HG03280 (cell line): ENCODE measurements around the gene SERF1A.
"Not testable (repeated sequence)": the region's sequence is repeated elsewhere in the genome, so short reads cannot be mapped to it uniquely, and the experiment has no call there.

Source experiments
- ATAC-seq: cut with Tn5 transposase; IDR thresholded peaks from one replicate; pipeline ENCODE4 v1.9.1; 2021; ENCODE audit warnings: mild to moderate bottlenecking, moderate library complexity; ENCODE audit not compliant: unreplicated experiment

Gene SERF1A

DNA sequence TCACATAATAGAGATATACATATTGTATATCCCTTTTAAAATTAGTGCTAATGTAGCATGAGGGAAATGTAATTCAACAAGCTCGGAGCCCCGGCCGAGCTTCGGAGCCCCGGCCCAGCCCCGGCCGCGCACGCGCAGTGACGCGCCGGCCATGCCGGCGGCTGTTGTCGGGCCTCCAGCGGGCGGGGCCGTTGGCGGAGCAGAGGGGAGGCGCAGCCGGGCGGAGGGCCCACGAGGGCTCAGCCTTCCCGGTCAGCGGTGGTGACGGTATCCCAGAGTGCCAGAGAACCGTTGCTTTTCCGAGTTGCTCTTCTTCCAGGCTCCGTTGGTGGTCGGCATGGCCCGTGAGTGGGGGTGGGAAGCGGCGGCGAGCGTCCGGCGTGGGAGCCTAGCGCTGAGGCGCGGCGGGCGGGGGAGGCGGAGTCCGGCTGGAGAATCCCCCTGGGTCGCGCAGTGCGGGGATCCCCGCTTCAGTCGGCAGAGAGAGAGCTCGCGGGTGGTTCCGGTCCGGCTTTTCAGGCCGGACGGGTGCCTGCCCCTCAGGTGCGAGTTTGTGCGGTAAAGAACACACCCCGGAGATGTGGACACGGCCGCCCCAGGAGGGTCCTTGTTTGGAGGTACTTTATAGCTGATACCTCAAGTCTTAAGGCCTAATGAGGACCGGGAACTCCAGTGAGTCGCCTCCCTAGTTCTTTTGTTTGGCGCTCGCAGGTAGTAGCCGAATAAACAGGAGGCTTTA, at the start of gene SERF1A:
Gene SERF1A (plus strand): TSS at position 137 of the 739 bp plus-strand sequence. CDS start 201 bp downstream, at position 338.
- peak; percentile 91 for ATAC-seq

DNA sequence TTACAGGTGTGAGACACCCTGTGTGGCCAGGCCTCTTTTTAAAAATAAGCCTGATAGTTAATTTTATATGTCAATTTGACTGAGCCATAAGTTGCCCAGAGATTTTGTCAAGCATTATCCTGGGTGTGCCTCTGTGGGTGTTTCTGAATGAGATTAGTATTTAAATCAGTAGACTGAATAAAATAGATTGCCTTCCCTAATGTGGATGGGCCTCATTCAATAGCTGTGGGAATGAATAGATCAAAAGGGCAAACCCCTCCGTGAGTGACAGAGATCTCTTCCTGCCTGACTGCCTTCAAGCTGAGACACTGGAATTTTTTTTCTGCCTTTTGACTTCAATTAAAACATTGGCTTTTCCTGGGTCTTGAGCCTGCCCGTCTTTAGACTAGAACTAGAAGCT, 33.7 kb upstream of the SERF1A start:
- not testable (repeated sequence) for ATAC-seq

DNA sequence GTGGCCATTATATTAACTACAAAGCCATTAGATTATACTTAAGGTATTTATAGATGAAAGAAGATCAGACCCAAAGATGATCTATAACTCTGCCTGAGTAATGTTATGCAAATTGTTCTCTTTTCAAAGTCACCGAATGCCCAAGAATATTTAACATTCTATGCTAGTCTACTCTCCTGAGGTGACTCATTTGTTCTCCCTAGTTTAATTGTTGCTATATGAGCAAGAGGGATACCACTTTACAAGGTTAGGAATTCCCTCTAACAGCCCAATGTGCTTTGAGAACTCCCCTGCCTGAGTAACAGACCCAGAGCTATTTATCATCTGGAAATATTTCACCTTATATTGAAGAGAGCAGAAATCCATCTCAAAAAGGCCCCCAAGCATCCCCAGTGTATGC, 29.8 kb upstream of the SERF1A start:
- ATAC-seq = not testable (repeated sequence)

DNA sequence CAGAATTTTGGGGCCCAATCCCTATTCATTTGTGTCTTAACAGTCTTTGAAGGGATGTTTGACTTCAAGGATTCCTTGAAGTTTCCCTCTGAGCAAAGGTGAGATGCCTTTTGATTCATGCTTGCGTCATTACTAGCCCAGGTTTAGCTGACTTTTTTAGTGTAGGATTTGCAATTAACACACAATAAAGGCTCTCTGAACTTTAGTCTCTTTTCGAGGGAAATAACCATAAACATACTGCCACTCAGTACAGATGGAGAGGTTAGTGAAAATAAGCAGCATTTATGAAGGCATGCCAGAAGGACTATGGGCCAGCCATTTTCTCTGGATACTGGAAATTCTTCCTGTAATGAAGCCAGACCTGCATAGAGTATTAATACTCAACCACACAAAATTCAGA, 4.4 kb upstream of the SERF1A start:
- not testable (repeated sequence) for ATAC-seq

DNA sequence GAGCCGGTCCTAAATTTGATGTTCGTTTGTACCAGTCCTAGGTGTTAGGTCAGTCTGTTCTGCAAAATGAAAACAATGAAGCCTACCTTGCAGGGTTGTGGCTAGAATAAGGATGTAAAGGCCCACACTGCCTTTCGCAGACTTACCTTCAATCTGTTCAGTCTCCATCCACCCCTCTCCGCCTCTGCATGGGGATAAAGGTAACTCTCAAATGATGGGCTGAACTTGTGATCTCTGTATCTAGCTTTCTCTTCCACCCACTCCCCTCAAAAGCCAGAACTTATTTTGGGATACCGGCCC, 753 bp downstream of the SERF1A start:
- ATAC-seq = peak; percentile 29

DNA sequence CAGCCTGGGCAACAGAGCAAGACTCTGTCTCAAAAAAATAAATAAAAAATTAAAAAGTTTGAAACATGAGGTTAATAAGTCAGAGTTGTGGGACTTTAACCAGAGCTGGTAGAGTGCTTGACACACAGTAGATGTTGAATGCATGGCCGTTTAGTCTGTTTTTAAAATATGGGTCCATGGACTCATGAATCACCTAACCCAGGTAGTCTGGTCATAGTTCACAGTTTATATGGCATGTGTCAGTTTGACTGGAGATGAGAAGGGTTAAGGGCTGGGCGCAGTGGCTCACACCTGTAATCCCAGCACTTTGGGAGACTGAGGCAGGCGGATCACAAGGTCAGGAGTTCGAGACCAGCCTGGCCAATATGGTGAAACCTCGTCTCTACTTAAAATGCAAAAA, 6.2 kb downstream of the SERF1A start:
- ATAC-seq = not testable (repeated sequence)

DNA sequence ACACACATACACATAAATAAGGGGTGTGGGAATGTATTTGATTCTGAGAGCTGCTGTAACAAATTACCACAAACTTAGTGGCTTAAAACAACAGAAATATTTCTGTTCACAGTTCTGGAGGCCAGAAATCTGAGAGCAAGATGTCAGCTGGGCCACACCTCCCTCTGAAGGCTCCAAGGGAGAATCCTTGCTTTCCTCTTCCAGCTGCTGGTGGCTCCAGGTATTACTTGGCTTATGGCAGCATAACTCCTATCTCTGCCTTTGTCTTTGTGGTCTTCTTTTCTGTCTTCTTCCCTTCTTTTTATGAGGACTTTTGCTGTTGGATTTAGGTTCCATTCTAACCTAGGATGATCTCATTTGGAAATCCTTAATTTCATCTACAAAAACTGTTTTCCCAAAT, 16.4 kb downstream of the SERF1A start:
- not testable (repeated sequence) for ATAC-seq

DNA sequence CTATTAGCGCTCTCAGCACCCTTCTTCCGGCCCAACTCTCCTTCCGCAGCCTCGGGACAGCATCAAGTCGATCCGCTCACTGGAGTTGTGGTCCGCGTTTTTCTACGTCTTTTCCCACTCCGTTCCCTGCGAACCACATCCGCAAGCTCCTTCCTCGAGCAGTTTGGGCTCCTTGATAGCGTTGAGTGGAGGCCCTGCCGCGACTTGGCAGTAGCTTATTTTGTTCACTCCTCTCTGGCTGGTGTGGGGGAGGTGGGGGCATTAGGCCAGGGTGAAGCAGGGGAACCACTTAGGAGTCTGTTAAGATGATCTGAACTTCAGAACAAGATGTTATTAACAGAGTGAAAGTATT, 24.7 kb downstream of the SERF1A start:
- peak; percentile 42 for ATAC-seq

DNA sequence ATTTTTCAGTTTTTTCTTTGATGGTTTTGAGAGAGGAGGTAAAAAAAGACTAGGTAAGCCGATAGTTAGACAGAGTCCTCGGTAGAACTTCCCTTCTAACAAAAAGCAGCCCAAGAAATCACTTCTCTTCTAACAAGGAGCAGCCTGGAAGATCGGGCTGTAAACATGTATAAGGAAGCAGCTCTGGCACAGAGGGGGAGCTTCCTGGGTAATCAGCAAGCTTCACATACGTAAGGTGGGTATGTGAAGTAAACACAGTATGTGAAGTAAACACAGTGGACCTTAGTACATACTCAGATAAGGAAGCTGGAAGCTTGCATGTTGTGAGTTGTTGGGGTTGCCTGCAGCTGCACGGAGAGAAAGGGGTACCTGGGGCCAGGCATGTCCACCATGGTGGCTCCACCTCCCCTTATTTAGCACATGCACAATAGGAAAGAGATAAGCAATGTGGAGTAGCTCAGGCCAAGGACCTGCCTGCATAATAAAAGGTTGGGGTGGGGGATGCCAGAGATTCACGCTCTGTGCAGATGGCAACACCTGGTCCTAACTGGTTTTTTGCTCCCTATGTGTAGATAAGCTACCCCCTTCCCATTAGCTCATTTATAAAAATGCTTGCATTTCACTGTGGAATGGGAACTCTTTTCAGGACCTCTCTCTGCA, 31.4 kb downstream of the SERF1A start:
- not testable (repeated sequence) for ATAC-seq

DNA sequence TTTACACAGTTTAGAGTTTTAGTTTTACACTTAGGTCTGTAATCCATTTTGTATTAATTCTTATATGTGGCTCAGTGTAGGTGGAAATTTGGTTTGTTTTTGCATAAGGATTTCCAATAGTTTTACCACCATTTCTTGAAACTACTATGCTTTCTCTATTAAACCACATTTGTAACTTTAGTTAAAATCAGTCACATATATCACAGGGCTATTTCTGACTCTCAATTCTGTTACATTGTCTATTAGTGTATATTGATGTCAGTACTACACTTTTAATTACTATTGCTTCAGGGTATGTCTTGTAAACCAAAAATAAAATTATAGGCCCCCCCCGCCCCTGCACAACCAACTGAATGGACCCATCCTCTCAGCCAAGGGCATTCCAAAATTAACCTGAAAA, 32.1 kb downstream of the SERF1A start:
- ATAC-seq = not testable (repeated sequence)

DNA sequence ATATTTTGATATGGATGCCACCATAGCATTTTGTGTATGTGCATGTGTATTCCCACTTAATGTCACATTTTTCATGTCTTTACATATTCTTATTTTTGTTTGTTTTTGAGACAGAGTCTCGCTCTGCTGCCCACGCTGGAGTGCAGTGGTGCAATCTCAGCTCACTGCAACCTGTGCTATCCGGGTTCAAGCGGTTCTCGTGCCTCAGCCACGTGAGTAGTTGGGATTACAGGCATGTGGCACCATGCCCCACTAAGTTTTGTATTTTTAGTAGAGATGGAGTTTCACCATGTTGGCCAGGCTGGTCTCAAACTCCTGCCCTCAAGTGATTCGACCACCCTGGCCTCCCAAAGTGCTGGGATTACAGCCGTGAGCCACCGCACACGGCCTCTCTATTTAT, 52.6 kb downstream of the SERF1A start:
- ATAC-seq = not testable (repeated sequence)
